H9 (cell line): Measurements from ENCODE around the gene AURKA. TPM values are rescaled to one million over a fixed set of nuclear protein-coding genes. Genes with fewer than 3 reads are reported as not detected.

ENCODE experiments used
- DNase-seq: peaks from one replicate; pipeline ENCODE4 v3.0.0-alpha.2; 2017
- H2AFZ ChIP-seq: one replicate; pipeline ENCODE4 v1.6.1; 2013; ENCODE audit warnings: mild to moderate bottlenecking, low read length, control low read depth, moderate library complexity
- H2AK5ac ChIP-seq: 2 replicates; pipeline ENCODE4 v1.6.1; 2013; ENCODE audit warnings: low read length, control low read depth, mixed read lengths; ENCODE audit not compliant: insufficient read length
- H2BK120ac ChIP-seq: one replicate; pipeline ENCODE4 v1.6.1; 2013; ENCODE audit warnings: low read depth, mild to moderate bottlenecking, low read length, control low read depth, inconsistent platforms; ENCODE audit not compliant: poor library complexity, severe bottlenecking
- H2BK12ac ChIP-seq: 2 replicates; pipeline ENCODE4 v1.6.1; 2013; ENCODE audit warnings: low read length, control low read depth, mixed read lengths, low read depth; ENCODE audit not compliant: insufficient read length
- H2BK15ac ChIP-seq: 2 replicates; pipeline ENCODE4 v1.6.1; 2013; ENCODE audit warnings: low read depth, low read length, control low read depth
- H2BK20ac ChIP-seq: one replicate; pipeline ENCODE4 v1.6.1; 2013; ENCODE audit warnings: low read depth, mild to moderate bottlenecking, low read length, control low read depth, inconsistent platforms; ENCODE audit not compliant: poor library complexity, severe bottlenecking
- H2BK5ac ChIP-seq: 2 replicates; pipeline ENCODE4 v1.6.1; 2013; ENCODE audit warnings: low read length, control low read depth, mixed read lengths; ENCODE audit not compliant: insufficient read length
- H3K14ac ChIP-seq: 2 replicates; pipeline ENCODE4 v1.6.1; 2013; ENCODE audit warnings: low read length, control low read depth; ENCODE audit not compliant: insufficient read depth
- H3K18ac ChIP-seq: 2 replicates; pipeline ENCODE4 v1.6.1; 2013; ENCODE audit warnings: low read depth, mild to moderate bottlenecking, mixed read lengths, low read length, control low read depth; ENCODE audit not compliant: insufficient read length
- H3K23ac ChIP-seq: 2 replicates; pipeline ENCODE4 v1.6.1; 2013; ENCODE audit warnings: low read length, control low read depth, mixed read lengths, low read depth; ENCODE audit not compliant: insufficient read length
- H3K23me2 ChIP-seq: 2 replicates; pipeline ENCODE4 v1.6.1; 2013; ENCODE audit warnings: low read depth, mild to moderate bottlenecking, mixed read lengths, low read length, control low read depth; ENCODE audit not compliant: insufficient read length, poor library complexity, severe bottlenecking
- H3K27ac ChIP-seq: 2 replicates; pipeline ENCODE4 v1.5.1; 2013; ENCODE audit warnings: low read length, control low read depth, mixed read lengths, low read depth; ENCODE audit not compliant: insufficient read length
- H3K27me3 ChIP-seq: 2 replicates; pipeline ENCODE4 v1.6.1; 2013; ENCODE audit warnings: low read length, control low read depth, inconsistent platforms; ENCODE audit not compliant: insufficient read depth
- H3K4ac ChIP-seq: 2 replicates; pipeline ENCODE4 v1.6.1; 2013; ENCODE audit warnings: low read depth, mild to moderate bottlenecking, control low read depth, inconsistent platforms, low read length, moderate library complexity
- H3K4me1 ChIP-seq: 2 replicates; pipeline ENCODE4 v1.6.1; 2013; ENCODE audit warnings: low read length, control low read depth, inconsistent platforms; ENCODE audit not compliant: insufficient read depth
- H3K4me2 ChIP-seq: 2 replicates; pipeline ENCODE4 v1.6.1; 2013; ENCODE audit warnings: low read length, control low read depth, mixed read lengths; ENCODE audit not compliant: insufficient read length, insufficient read depth
- H3K56ac ChIP-seq: 2 replicates; pipeline ENCODE4 v1.6.1; 2013; ENCODE audit warnings: low read depth, mild to moderate bottlenecking, mixed read lengths, low read length, control low read depth; ENCODE audit not compliant: insufficient read length
- H3K79me1 ChIP-seq: 2 replicates; pipeline ENCODE4 v1.6.1; 2013; ENCODE audit warnings: low read depth, mild to moderate bottlenecking, moderate library complexity, low read length, control low read depth, inconsistent platforms; ENCODE audit not compliant: insufficient read depth, poor library complexity, severe bottlenecking
- H3K79me2 ChIP-seq: 2 replicates; pipeline ENCODE4 v1.6.1; 2013; ENCODE audit warnings: low read length, control low read depth, inconsistent platforms; ENCODE audit not compliant: insufficient read depth
- H3K9ac ChIP-seq: 2 replicates; pipeline ENCODE4 v1.6.1; 2013; ENCODE audit warnings: low read length, control low read depth, mixed read lengths; ENCODE audit not compliant: insufficient read length; ENCODE audit errors: extremely low read depth
- H3K9me3 ChIP-seq: one replicate; pipeline ENCODE4 v1.6.1; 2013; ENCODE audit warnings: low read depth, low read length, inconsistent platforms; ENCODE audit not compliant: control insufficient read depth
- H3T11ph ChIP-seq: one replicate; pipeline ENCODE4 v1.6.1; 2013; ENCODE audit warnings: mild to moderate bottlenecking, low read length, control low read depth, inconsistent platforms
- H4K20me1 ChIP-seq: one replicate; pipeline ENCODE4 v1.6.1; 2013; ENCODE audit not compliant: control insufficient read depth, insufficient read length, insufficient read depth
- H4K5ac ChIP-seq: 2 replicates; pipeline ENCODE4 v1.6.1; 2013; ENCODE audit warnings: low read depth, mild to moderate bottlenecking, mixed read lengths, low read length, control low read depth; ENCODE audit not compliant: insufficient read length
- H4K8ac ChIP-seq: replicated peaks from 2 replicates; pipeline ENCODE4 v1.6.1; 2013; ENCODE audit warnings: low read length, control low read depth, mixed read lengths, low read depth; ENCODE audit not compliant: insufficient read length
- H4K91ac ChIP-seq: 2 replicates; pipeline ENCODE4 v1.6.1; 2013; ENCODE audit warnings: low read depth, mild to moderate bottlenecking, moderate library complexity, mixed read lengths, low read length, control low read depth; ENCODE audit not compliant: insufficient read length
- H3K27ac Mint-ChIP-seq, 3 experiments: 2 replicates in 2 of 3; 3 replicates in 1 of 3; pipeline ENCODE4 v1.8.0; 2020 to 2021; ENCODE audit warnings: mixed read lengths in 3 of 3, mild to moderate bottlenecking in 1 of 3, moderate library complexity in 1 of 3
- H3K27me3 Mint-ChIP-seq: 2 replicates; pipeline ENCODE4 v1.8.0; 2021; ENCODE audit warnings: low read depth, mild to moderate bottlenecking, moderate library complexity, mixed read lengths
- H3K36me3 Mint-ChIP-seq, 3 experiments: 2 replicates in 2 of 3; 3 replicates in 1 of 3; pipeline ENCODE4 v1.8.0; 2020 to 2021; ENCODE audit warnings: low read depth in 3 of 3, mixed read lengths in 3 of 3; ENCODE audit not compliant: insufficient read depth in 1 of 3
- H3K4me1 Mint-ChIP-seq, 2 experiments: 2 replicates each; pipeline ENCODE4 v1.8.0; 2020; ENCODE audit warnings: mixed read lengths in 2 of 2
- H3K4me3 Mint-ChIP-seq, 2 experiments: 2 replicates in 1 of 2; 3 replicates in 1 of 2; pipeline ENCODE4 v1.8.0; 2020 to 2021; ENCODE audit warnings: mild to moderate bottlenecking in 2 of 2, mixed read lengths in 2 of 2, moderate library complexity in 1 of 2
- H3K9me3 Mint-ChIP-seq, 2 experiments: 2 replicates in 1 of 2; 3 replicates in 1 of 2; pipeline ENCODE4 v1.8.0; 2020; ENCODE audit warnings: mild to moderate bottlenecking in 2 of 2, mixed read lengths in 2 of 2, moderate library complexity in 1 of 2
- CTCF ChIP-seq: fragments of 200-600 bp; sonication (generic); conservative IDR thresholded peaks from 3 replicates; pipeline ENCODE4 v1.8.0; 2021; ENCODE audit warnings: antibody characterized with exemption, mild to moderate bottlenecking
- WGBS: extraction: QIAGEN DNeasy Blood & Tissue Kit; methylation state at CpG from one replicate; pipeline ENCODE4 v1.1.7; 2013; ENCODE audit warnings: missing lambda C conversion rate, low lambda C conversion rate, mixed read lengths; ENCODE audit not compliant: insufficient read length; ENCODE audit errors: extremely low coverage; 5-methylcytosine and 5-hydroxymethylcytosine counted together
- total RNA-seq: library from RNA; stranded (reverse); gene quantifications from 2 replicates; pipeline ENCODE4 v1.2.1, GENCODE V29; 2021

The AURKA gene
- total RNA-seq, 1 experiment from 2014 or later = 86.8 TPM

- no peak overlapping the region for H3K18ac ChIP-seq
- H3T11ph ChIP-seq = no peak overlapping the region
- H3K14ac ChIP-seq = no peak overlapping the region
- H4K91ac ChIP-seq = no peak overlapping the region
- Mint-ChIP-seq H3K4me1 (no peaks in the 10 kb centered on the region), H3K36me3 (peaks cover 52 to 88% (median 83%) of the 10 kb centered on the region in 3 experiments), H3K4me3 (no peak overlapping the region), H3K27ac (no peak overlapping the region), H3K9me3 (no peaks in the 10 kb centered on the region), H3K27me3 (no peaks in the 10 kb centered on the region)
- no peak overlapping the region for H4K8ac ChIP-seq
- H3K4me1 ChIP-seq = no peaks in the 10 kb centered on the region
- no peaks in the 10 kb centered on the region for H3K23me2 ChIP-seq
- H3K4ac ChIP-seq = no peak overlapping the region
- H4K20me1 ChIP-seq = no peaks in the 10 kb centered on the region
- no peaks in the 10 kb centered on the region for H3K27me3 ChIP-seq
- H2AFZ ChIP-seq = no peak overlapping the region
- H4K5ac ChIP-seq = no peak overlapping the region
- H3K23ac ChIP-seq = no peak overlapping the region
- no peaks in the 10 kb centered on the region for H3K79me1 ChIP-seq
- no peak overlapping the region for H2BK120ac ChIP-seq
- no peak overlapping the region for H2BK12ac ChIP-seq
- no peak overlapping the region for H3K4me2 ChIP-seq
- no peak overlapping the region for H2BK15ac ChIP-seq
- TF ChIP-seq CTCF = no peak
- H3K9ac ChIP-seq = no peak overlapping the region
- no peak for DNase-seq
- no peak overlapping the region for H2AK5ac ChIP-seq
- WGBS = no CpG with 5 or more reads among the region's 26 CpGs
- no peak overlapping the region for H3K27ac ChIP-seq
- no peaks in the 10 kb centered on the region; the same call in 1 of the 2 replicates for H3K79me2 ChIP-seq
- H2BK5ac ChIP-seq = no peak overlapping the region
- no peaks in the 10 kb centered on the region for H3K9me3 ChIP-seq
- H3K56ac ChIP-seq = no peak overlapping the region
- no peak overlapping the region for H2BK20ac ChIP-seq
Observed at GRCh38 chr20:56403465-56403864, 11.4 kb upstream of the AURKA start.
